Measurements from ENCODE around the gene APCDD1.
"Not testable (repeated sequence)": the region's sequence is repeated elsewhere in the genome, so short reads cannot be mapped to it uniquely, and the experiment has no call there.

APCDD1 gene

GRCh38 chr18:10530002-10530401 is 75.6 kb downstream of the APCDD1 start:
- DNase-seq = no peak

DNA sequence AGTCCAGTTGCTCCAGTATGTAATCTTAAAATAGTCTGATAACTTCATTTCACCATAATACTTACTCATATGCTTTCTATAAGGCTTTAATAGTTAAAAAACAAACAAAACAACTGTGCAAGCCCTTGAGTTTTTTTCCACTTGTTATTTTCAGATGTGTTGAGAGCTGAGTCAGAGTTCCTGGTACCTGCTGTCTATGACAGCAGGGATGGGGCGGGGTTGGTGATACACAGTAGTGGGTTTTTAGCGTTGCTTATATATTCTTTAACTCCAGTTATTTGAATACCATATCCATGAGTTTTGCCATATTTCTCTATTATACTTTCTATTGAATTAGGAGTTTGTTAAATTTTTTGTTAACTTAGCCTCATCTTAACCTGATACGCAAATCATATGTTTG is 76.4 kb downstream of the APCDD1 start:
- no peak for DNase-seq

DNA sequence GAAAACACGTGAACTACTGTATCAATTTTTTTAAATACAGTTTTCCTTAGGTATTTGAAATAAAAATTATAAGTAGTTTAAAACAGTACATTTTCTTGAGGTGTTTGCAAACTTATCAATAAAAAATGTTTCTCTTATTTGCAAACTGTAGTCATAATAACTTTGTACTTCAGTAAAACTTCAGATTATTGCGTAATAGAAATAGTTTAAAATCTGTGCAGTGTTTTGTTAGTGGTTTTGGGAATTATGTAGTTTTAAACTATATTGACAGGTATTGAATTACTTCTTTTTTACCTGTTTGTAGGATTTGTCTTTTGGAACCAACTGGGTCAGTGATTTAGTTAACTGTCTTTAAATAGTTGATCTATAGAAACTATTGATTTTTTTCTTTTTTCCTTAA is 78.7 kb downstream of the APCDD1 start:
- no peak for DNase-seq

DNA sequence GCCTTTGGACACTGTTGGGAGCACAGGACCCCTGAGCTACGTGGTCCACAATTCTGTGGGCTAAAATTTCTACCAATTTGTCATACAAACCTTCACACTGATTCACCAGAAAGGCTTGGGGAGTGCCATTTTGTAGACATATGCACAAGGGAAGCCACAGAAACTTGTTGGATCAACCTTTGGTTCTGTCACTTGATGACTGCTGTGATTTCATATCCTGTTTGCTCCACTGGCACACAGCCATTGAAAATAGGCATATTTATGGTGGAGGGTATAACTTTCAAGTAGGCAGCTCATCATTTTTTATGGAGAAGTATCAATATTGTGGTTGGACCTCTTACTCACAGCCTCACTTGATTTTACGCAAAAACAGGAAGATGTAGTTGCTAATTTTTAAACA is 81.8 kb downstream of the APCDD1 start:
- DNase-seq = no peak

GRCh38 chr18:10537765-10538164 is 83.3 kb downstream of the APCDD1 start:
- no peak for DNase-seq

- not testable (repeated sequence) for DNase-seq
Observed at GRCh38 chr18:10539124-10539523, 84.7 kb downstream of the APCDD1 start.
